B cell (primary cell): ENCODE measurements around the gene PARD6G. TPM values are rescaled to one million over a fixed set of nuclear protein-coding genes. Genes with fewer than 3 reads are reported as not detected.
A peak's percentile ranks its signal among the peaks of the same experiment; 100 is the strongest.

ENCODE experiments used
- ATAC-seq: fragments of 200-7000 bp; cut with Tn5 transposase; one replicate; pipeline ENCODE4 v1.10.0; 2021; ENCODE audit warnings: low read depth, mild to moderate bottlenecking, moderate number of reproducible peaks, moderate library complexity
- CTCF ChIA-PET: fragments of 350-600 bp; sonication (Branson Sonifier 250); formaldehyde crosslinking; loops from one replicate; lab custom pipeline; 2021; ENCODE audit warnings: antibody characterized with exemption, inconsistent platforms; lab: Charles Lee
- POLR2A ChIA-PET: fragments of 350-600 bp; sonication (Branson Sonifier 250); formaldehyde crosslinking; loops from one replicate; lab custom pipeline; 2021; ENCODE audit warnings: antibody characterized with exemption; lab: Charles Lee
- DNase-seq: peaks from one replicate; pipeline ENCODE4 v3.0.0; 2013
- H2AFZ ChIP-seq: 2 replicates; pipeline ENCODE4 v1.6.1; 2012; ENCODE audit warnings: mild to moderate bottlenecking, low read depth, low read length; ENCODE audit not compliant: insufficient read depth, poor library complexity, severe bottlenecking
- H3K27ac ChIP-seq, 2 donors: 1 replicate in 1 of 2; 2 replicates in 1 of 2; pipeline ENCODE4 v1.5.1; 2012 to 2013; ENCODE audit warnings: low read length in 2 of 2, mild to moderate bottlenecking in 2 of 2, moderate library complexity in 1 of 2
- H3K27me3 ChIP-seq, 4 experiments: fragments of 200-600 bp in 1 of 4; sonication (generic) in 1 of 4; replicated peaks in 1 of 4; 1 replicate in 2 of 4; 2 replicates in 2 of 4; pipeline versions ENCODE4 v1.6.1 to v1.7.0; 2013 to 2016; ENCODE audit warnings: low read length in 3 of 4, mild to moderate bottlenecking in 2 of 4, mixed read lengths in 1 of 4, moderate library complexity in 1 of 4; ENCODE audit not compliant: insufficient read depth in 4 of 4, control insufficient read depth in 3 of 4; ENCODE audit errors: control extremely low read depth in 1 of 4
- H3K36me3 ChIP-seq, 2 experiments: replicated peaks in 1 of 2; 1 replicate in 1 of 2; 2 replicates in 1 of 2; pipeline versions ENCODE4 v1.6.1 to v1.7.1; 2013; ENCODE audit warnings: low read length in 1 of 2; ENCODE audit not compliant: insufficient read depth in 2 of 2, control insufficient read depth in 1 of 2; ENCODE audit errors: control extremely low read depth in 1 of 2, extremely low read depth in 1 of 2
- H3K4me1 ChIP-seq, 2 donors: fragments of 200-600 bp in 1 of 2; sonication (generic) in 1 of 2; 1 replicate in 1 of 2; 2 replicates in 1 of 2; pipeline versions ENCODE4 v1.5.1 to v1.6.1; 2013 to 2017; ENCODE audit warnings: low read length in 2 of 2; ENCODE audit not compliant: control insufficient read depth in 2 of 2, insufficient read depth in 2 of 2
- H3K4me2 ChIP-seq: replicated peaks from 2 replicates; pipeline ENCODE3; 2012; ENCODE audit warnings: mild to moderate bottlenecking, low read depth, low read length; ENCODE audit not compliant: poor library complexity, severe bottlenecking
- H3K4me3 ChIP-seq, 5 experiments: fragments of 200-600 bp in 1 of 5; sonication (generic) in 1 of 5; 1 replicate in 3 of 5; 2 replicates in 2 of 5; pipeline versions ENCODE4 v1.5.1 to v1.7.0; 2011 to 2016; ENCODE audit warnings: low read length in 4 of 5, mild to moderate bottlenecking in 4 of 5, low read depth in 2 of 5, control low read depth in 1 of 5, moderate library complexity in 1 of 5; ENCODE audit not compliant: insufficient read depth in 1 of 5; ENCODE audit errors: control extremely low read depth in 1 of 5, extremely low read depth in 1 of 5
- H3K79me2 ChIP-seq: fragments of 200-600 bp; sonication (generic); one replicate; pipeline ENCODE4 v1.6.0; 2016; ENCODE audit warnings: low read length; ENCODE audit not compliant: control insufficient read depth, insufficient read depth
- H3K9ac ChIP-seq: fragments of 200-600 bp; sonication (generic); 2 replicates; pipeline ENCODE4 v1.6.1; 2017; ENCODE audit warnings: mild to moderate bottlenecking, low read length, moderate library complexity
- H3K9me3 ChIP-seq, 3 donors: one replicate each; pipeline versions ENCODE4 v1.6.1 to v1.7.1; 2013; ENCODE audit warnings: low read length in 2 of 3; ENCODE audit not compliant: control insufficient read depth in 2 of 3, insufficient read depth in 1 of 3; ENCODE audit errors: control extremely low read depth in 1 of 3
- H4K20me1 ChIP-seq: 2 replicates; pipeline ENCODE4 v1.6.0; 2012; ENCODE audit warnings: mild to moderate bottlenecking, low read length; ENCODE audit not compliant: insufficient read depth, control insufficient read depth, poor library complexity, severe bottlenecking
- H3K27ac Mint-ChIP-seq: one replicate; pipeline ENCODE4 v1.8.0; 2021; ENCODE audit warnings: mixed read lengths
- H3K27me3 Mint-ChIP-seq: one replicate; pipeline ENCODE4 v1.8.0; 2021; ENCODE audit warnings: mixed read lengths
- H3K4me1 Mint-ChIP-seq: one replicate; pipeline ENCODE4 v1.8.0; 2021; ENCODE audit warnings: mixed read lengths
- H3K4me3 Mint-ChIP-seq: one replicate; pipeline ENCODE4 v1.8.0; 2021; ENCODE audit warnings: mixed read lengths
- H3K9me3 Mint-ChIP-seq: one replicate; pipeline ENCODE4 v1.8.0; 2022; ENCODE audit warnings: mixed read lengths; ENCODE audit not compliant: insufficient read depth
- EZH2 ChIP-seq: IDR thresholded peaks from 2 replicates; pipeline ENCODE4 v1.6.1; 2012; ENCODE audit warnings: borderline replicate concordance, low read depth, mild to moderate bottlenecking, moderate library complexity, low read length; ENCODE audit not compliant: insufficient read depth, poor library complexity, severe bottlenecking
- WGBS: methylation state at CpG from one replicate; pipeline ENCODE4 v1.1.5; 2013; ENCODE audit warnings: missing lambda C conversion rate; ENCODE audit not compliant: insufficient coverage; 5-methylcytosine and 5-hydroxymethylcytosine counted together
- intact Hi-C: fragments of 100-400 bp; cut with micrococcal nuclease; formaldehyde crosslinking; loops from one replicate; pipeline ENCODE4 v1.10.0; 2022
- polyA plus RNA-seq: library from polyadenylated mRNA; depleted of rRNA; stranded (reverse); fragments of >200 nt; gene quantifications from 2 replicates; pipeline ENCODE4 v1.2.3, GENCODE V29; 2012
- total RNA-seq, 2 donors: library from RNA; stranded (reverse); fragments of 120-200 nt in 1 of 2; gene quantifications; 1 replicate in 1 of 2; 2 replicates in 1 of 2; pipeline versions ENCODE4 v1.2.3 to v1.2.4, GENCODE V29; 2013 to 2022
- TF ChIP-seq, protein P1 (sequence below): fragments of 200-600 bp; IDR thresholded peaks from one replicate; pipeline ENCODE4 v1.8.0; 2022; ENCODE audit warnings: antibody characterized with exemption, mild to moderate bottlenecking

PARD6G gene
- total and polyA plus RNA-seq, 2 donors (not counting 1 experiment from before 2014, with no cell fraction given): not detected

DNA sequence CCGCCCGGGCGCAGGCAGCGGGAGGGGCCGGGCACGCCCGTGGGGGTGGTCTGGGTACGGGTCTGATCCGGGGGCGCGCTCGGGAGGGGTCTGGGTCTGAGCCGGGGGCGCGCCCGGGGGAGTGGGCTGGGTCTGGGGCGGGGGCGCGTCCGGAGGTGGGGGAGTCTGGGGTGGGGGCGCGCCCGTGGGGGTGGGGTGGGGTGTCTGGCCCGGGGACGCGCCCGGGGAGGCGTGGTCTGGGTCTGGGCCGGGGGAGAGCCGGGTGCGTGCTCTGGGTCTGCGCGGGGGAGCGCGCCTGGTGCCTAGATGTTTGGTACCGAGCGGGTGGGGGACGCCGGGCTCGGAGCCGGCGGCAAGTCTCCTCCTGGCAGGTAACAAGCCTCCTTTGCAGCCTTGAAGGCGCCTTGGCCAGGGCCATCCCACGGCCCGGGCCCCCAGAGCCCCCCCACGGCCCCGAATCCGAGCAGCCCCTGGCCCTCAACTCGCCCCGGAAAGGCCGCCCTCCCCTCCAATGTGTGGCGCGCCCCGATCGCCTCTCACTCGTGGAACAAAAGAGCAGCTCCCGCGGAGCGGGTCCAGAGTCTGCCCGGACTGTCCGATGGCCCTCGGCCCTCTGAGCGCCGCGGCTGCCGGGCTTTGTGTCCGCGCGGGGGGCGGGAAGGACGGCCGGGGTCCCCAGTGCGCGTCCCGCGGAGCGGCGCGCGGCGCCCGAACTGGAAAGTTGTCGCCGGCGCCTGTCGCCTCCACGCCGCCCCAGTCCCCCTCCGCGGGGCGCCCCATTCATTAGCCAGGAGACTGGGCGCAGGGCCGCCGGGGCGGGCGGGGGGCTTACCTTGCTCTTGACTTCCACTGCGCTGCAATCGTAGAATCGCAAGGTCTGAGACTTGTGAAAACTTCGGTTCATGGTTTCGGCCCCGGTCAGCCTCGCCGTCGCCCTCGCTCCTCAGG, 595 bp downstream of the PARD6G start:
- 3% methylated on average over 87 of the region's 106 CpGs for WGBS
- Histone ChIP-seq H3K4me1 (peaks cover 8 to 10% of the 10 kb centered on the region in 2 donors), H3K4me3 (peak overlapping the region in 4 of 5 experiments; percentile 24 to 44 (median 44)), H3K27me3 (peaks cover 0 to 36% (median 14%) of the 10 kb centered on the region in 4 experiments), H3K4me2 (peak overlapping the region; percentile 87), H3K9ac (peak overlapping the region; percentile 43), H3K27ac (no peak overlapping the region), H2AFZ (peak overlapping the region; percentile 58), H3K36me3 (no peaks in the 10 kb centered on the region), H3K9me3 (peaks cover 0 to 5% (median 0%) of the 10 kb centered on the region in 3 donors), H4K20me1 (no peaks in the 10 kb centered on the region), H3K79me2 (no peaks in the 10 kb centered on the region)
- peak overlapping the region; percentile 34 for H3K4me3 Mint-ChIP-seq
- ATAC-seq (no peak), DNase-seq (peak; percentile 38)
- CTCF ChIA-PET: no interaction called here
- POLR2A ChIA-PET: no interaction called here
- intact Hi-C loops: no loop called here
- peaks cover 44% of the 10 kb centered on the region for H3K27me3 Mint-ChIP-seq
- TF ChIP-seq, protein P1, sequence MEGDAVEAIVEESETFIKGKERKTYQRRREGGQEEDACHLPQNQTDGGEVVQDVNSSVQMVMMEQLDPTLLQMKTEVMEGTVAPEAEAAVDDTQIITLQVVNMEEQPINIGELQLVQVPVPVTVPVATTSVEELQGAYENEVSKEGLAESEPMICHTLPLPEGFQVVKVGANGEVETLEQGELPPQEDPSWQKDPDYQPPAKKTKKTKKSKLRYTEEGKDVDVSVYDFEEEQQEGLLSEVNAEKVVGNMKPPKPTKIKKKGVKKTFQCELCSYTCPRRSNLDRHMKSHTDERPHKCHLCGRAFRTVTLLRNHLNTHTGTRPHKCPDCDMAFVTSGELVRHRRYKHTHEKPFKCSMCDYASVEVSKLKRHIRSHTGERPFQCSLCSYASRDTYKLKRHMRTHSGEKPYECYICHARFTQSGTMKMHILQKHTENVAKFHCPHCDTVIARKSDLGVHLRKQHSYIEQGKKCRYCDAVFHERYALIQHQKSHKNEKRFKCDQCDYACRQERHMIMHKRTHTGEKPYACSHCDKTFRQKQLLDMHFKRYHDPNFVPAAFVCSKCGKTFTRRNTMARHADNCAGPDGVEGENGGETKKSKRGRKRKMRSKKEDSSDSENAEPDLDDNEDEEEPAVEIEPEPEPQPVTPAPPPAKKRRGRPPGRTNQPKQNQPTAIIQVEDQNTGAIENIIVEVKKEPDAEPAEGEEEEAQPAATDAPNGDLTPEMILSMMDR: no peak
- peak; percentile 69 for TF ChIP-seq EZH2
- no peaks in the 10 kb centered on the region for H3K9me3 Mint-ChIP-seq
- H3K27ac Mint-ChIP-seq: no peak overlapping the region
- peaks cover 10% of the 10 kb centered on the region for H3K4me1 Mint-ChIP-seq
